PC-9 (cell line): ENCODE results near the gene ANKRD13B.

ENCODE experiments used
- EZH2 ChIP-seq: fragments of 200-600 bp; sonication (generic); IDR thresholded peaks from 2 replicates; pipeline ENCODE4 v1.8.0; 2017; ENCODE audit warnings: antibody characterized with exemption, low read depth
- TF ChIP-seq, protein P1 (sequence below): fragments of 200-600 bp; sonication (generic); conservative IDR thresholded peaks from 2 replicates; pipeline ENCODE4 v1.6.1; 2017; ENCODE audit warnings: mixed run types, antibody characterized with exemption, mild to moderate bottlenecking, moderate library complexity

GRCh38 chr17:29640981-29641642, 48.2 kb downstream of the ANKRD13B start:
- no peak for TF ChIP-seq EZH2
- TF ChIP-seq, protein P1, sequence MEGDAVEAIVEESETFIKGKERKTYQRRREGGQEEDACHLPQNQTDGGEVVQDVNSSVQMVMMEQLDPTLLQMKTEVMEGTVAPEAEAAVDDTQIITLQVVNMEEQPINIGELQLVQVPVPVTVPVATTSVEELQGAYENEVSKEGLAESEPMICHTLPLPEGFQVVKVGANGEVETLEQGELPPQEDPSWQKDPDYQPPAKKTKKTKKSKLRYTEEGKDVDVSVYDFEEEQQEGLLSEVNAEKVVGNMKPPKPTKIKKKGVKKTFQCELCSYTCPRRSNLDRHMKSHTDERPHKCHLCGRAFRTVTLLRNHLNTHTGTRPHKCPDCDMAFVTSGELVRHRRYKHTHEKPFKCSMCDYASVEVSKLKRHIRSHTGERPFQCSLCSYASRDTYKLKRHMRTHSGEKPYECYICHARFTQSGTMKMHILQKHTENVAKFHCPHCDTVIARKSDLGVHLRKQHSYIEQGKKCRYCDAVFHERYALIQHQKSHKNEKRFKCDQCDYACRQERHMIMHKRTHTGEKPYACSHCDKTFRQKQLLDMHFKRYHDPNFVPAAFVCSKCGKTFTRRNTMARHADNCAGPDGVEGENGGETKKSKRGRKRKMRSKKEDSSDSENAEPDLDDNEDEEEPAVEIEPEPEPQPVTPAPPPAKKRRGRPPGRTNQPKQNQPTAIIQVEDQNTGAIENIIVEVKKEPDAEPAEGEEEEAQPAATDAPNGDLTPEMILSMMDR, result no peak
